D721Med (cell line): ENCODE results near the gene ARHGAP5.

ENCODE experiments used
- DNase-seq: peaks from one replicate; pipeline ENCODE4 v3.0.0; 2011; ENCODE audit warnings: low spot score; ENCODE audit not compliant: insufficient read length
- FAIRE-seq: peaks from 2 replicates; lab custom pipeline; 2011; peaks lifted over from hg19 to GRCh38; lab: Jason Lieb, UNC
- CTCF ChIP-seq: IDR thresholded peaks from 2 replicates; pipeline ENCODE4 v1.5.1; 2012; ENCODE audit warnings: mild to moderate bottlenecking, control low read depth; ENCODE audit not compliant: insufficient read depth; ENCODE audit errors: missing control alignments

ARHGAP5 gene

GRCh38 chr14:32183151-32184058, 106.3 kb downstream of the ARHGAP5 start:
- DNase-seq (no peak), FAIRE-seq (no peak)
- no peak for TF ChIP-seq CTCF

- TF ChIP-seq CTCF = no peak
- no peak for FAIRE-seq
- no peak for DNase-seq
Measured at GRCh38 chr14:32185097-32185496, 108.0 kb downstream of the ARHGAP5 start.

- FAIRE-seq = no peak
- no peak for TF ChIP-seq CTCF
- no peak for DNase-seq
Measured at GRCh38 chr14:32186248-32186647, 109.1 kb downstream of the ARHGAP5 start.

GRCh38 chr14:32189811-32190210, 112.7 kb downstream of the ARHGAP5 start:
- FAIRE-seq (no peak), DNase-seq (no peak)
- no peak for TF ChIP-seq CTCF

- no peak for TF ChIP-seq CTCF
- FAIRE-seq (no peak), DNase-seq (no peak)
Measured at GRCh38 chr14:32190673-32191072, 113.6 kb downstream of the ARHGAP5 start.

- FAIRE-seq = no peak
- TF ChIP-seq CTCF = no peak
Measured at GRCh38 chr14:32192712-32193373, 115.7 kb downstream of the ARHGAP5 start.

GRCh38 chr14:32193532-32193931, 116.4 kb downstream of the ARHGAP5 start:
- no peak for TF ChIP-seq CTCF
- FAIRE-seq = no peak
- no peak for DNase-seq

More at GRCh38 chr14:32192712-32193373, 115.7 kb downstream of the ARHGAP5 start:
- no peak for DNase-seq
